Activated CD4-positive, alpha-beta T cell treated with anti-CD3 and anti-CD28 coated beads, Interleukin-2, Interleukin-4, amounts not matched to agents 100 ng/mL and 50 ng/mL, durations not matched to agents 16 hours and 8 hours (primary cell): ENCODE data around the gene FZD1.
"Not testable (repeated sequence)": the region's sequence is repeated elsewhere in the genome, so short reads cannot be mapped to it uniquely, and the experiment has no call there.

Experiments used
- DNase-seq: peaks from one replicate; pipeline ENCODE4 v3.0.0-alpha.2; 2020; ENCODE audit warnings: low spot score

FZD1 gene

DNA sequence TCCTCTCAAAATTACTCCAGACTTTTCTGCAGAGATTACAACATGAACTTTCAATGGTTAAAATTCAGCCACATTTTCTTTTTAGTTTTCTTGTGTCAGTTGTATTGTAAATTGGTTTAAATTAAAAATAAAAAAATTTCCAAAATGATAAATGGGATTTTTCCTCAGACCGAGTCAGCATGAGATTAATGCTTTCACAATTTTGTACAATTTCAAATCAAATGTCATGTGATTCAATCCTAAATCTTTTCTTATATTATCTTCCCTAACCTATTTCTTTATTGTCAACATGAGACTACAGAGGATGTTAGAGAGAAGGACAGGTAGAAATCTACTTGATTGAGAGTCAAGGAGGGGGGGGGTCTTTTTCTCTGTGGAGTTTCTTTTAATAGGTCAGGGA, 33.7 kb downstream of the FZD1 start:
- no peak for DNase-seq

DNA sequence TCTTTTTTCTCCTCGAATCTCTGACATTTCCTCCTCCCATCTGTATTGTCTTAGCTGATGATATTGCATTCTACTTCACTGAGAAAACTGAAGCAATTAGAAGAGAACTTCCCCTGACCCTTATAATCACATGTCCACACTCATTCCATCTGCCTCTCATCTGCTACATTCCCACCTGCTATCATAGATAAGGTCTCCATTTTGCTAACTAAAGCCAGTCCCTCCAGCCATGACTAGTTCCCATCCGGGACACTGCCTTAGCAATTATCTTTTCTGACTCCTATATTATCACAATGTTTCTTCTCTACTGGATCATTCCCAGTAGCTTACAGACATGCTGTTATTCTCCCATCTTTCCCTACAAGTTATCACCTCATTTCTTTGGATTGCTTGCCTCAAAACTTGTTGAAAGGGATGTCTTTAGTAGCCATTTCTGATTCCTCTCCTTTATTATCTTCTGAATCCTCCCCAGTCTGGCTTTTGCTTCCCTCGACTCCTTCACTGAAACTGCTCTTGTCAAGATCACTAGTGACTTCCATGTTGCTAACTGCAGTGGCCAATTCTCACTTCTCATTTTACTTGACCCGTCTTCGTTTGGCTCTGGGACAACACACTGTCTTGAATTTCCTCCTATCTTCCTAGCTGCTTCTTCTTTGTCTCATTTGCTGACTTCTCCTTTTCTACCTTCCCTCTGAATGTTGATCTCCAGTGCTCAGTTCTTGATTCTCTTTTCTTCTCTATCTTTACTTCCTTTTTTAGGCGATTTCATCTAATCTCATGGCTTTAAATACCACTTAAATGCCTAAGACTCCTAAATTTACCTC, 35.9 kb downstream of the FZD1 start:
- DNase-seq, result no peak

DNA sequence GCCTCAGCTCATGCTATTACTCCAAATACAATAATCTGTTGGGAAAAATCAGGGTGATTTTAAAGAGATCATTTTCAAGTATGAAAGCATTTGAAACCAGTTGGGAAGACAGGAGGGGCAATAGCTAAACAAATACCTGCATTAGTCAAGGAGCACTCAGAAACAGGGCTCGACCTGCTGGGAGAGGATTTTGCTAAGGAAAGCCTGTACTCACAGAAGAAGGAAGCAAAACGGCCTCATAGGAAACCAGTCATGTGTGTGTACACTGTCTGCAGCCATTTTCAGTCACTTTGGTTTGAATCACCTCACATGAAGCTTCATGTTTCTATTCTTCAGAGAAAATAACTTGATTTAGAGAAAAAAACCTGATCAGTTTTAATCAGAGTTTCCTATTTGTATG, 38.6 kb downstream of the FZD1 start:
- DNase-seq, result no peak

DNA sequence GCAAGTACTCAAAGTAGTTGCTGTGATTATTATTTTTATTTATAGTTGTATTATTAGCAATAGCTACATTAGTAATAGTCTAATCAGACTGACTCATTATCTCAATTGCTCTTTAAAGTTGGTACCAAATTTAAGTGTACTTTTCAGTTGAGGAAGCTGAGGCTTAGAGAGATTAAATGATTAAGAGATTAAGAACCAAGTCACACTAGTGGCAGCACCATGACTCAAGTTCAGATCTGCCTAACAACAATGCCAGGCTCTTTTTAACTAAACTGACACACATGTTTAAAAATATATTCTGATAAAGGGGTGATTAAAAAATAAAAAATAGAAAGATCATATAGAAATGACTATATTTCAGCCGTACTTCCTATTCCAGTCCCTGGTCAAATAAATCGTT, 42.0 kb downstream of the FZD1 start:
- DNase-seq, result no peak

DNA sequence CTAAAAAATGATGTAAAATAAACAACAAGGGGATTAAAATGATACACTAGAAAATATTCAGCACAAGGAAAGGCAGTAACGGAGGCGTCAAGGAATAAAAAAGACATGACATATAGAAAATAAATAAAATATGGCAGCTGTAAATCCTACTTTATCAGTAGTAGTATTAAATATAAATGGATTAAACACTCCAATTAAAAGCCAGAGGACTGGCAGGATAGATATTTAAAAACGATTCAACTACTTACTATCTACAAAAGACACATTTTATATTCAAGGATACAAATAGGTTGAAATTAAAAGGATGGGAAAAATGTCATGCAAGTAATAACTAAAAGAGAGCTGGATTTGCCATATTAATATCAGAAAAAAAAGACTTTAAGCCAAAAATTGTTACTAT, 43.2 kb downstream of the FZD1 start:
- no peak for DNase-seq

DNA sequence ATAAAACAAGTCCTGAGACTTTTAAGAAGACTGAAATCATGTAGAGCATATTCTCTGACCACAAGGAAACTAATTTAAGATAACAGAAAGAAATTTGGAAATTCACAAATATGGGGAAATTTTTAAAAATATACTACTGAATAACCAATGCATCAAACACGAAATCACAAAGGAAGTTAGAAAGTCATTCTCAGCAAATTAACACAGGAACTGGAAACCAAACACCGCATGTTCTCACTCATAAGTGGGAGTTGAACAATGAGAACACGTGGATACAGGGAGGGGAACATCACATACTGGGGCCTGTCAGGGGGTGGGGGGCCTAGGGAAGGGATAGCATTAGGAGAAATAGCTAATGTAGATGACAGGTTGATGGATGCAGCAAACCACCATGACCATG, 44.0 kb downstream of the FZD1 start:
- DNase-seq, result not testable (repeated sequence)

DNA sequence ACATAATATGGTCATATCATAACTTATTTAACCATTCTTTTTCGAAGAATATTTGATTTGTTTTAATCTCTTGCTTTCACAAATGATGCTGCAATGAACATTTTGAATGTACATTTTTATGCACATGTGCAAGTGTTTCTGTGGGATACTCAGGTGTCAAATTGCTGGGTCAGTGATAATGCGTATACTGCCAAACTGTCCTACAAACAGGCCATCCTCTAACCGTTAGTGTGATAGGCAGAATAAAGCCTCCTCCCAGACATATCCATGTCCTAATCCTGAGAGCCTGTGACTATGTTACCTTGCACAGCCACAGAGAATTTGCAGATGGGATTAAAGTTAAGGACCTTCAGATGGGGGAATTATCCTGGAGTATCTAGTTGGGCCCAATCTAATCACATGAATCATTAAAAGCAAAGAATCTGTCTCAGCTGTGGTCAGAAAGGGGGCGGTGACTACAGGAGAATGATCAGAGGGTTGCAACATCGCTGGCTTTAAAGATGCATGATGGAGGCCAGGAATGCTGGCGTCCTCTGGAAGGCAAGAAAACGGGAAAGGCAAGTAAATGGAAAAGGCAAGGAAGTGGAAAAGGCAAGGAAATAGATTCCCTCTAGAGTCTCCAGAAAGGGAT, 46.7 kb downstream of the FZD1 start:
- DNase-seq, result no peak

DNA sequence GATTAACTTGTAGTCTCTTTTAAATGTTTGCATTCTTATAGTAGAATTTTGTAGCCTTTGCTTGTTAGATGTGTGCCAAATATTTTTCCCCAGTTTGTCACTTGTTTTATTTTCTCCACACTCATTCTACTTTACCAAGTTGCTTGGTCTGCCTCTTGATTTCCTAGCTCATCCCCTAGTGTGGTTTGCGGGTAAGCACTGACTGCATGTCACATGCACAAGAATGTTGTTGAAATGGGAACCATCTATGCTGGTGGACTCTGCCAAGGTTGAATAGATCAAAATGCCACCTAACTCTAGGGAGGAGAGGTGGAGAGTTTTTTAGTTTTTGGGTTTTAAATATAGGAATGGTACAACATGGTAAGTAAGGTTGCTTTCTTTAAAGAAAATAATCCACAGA, 47.6 kb downstream of the FZD1 start:
- DNase-seq, result no peak

DNA sequence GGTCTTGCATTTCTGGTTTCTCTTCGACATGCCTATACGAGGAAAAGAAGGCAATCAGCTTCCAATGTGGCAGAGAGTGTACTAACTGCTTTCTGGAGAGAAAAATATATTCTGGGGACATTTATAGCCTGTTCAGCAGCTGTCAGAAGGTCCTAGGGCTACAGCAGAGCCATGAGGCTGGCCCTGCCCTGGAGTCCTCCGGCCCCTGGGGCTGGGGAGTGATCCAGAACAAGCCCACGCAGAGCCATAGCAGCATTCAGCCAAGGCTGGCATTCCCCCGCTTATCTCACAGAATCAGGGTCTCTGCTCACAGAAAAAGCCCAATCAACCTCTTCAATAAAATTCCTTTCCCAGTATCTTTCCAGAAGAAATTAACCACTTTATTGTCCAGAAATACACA, 48.9 kb downstream of the FZD1 start:
- DNase-seq, result no peak

DNA sequence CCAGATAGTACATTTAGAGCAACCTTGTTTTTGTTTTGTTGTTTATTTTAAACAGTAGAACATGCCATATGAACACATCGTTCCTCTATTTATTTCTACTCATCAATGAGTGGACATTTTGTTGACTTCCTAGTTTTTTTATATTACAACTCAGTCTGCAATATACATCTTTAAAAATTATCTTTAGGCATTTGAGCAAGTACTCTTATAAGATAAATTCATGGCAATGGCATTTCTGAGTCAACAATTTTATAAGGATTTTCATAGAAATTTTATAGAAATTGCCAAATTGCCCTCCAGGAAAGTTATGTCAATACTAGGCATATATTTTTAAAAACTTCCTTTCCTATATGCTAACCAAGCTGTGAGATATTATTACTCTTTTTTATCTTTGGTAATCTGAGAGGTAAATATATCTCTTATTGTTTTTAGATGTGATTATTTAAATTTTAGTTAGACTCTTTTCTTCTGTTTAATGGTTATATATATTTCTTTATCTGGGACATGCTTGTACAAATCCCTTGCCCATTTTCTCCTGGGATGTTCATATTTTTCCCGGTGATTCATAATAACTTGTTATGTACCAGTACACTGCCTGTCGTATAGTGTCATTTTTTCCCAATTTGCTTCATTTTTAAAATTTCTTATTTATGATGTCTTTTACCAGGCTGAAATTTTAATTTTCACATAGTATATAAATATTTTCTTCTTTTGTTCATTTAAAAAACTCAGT, 50.5 kb downstream of the FZD1 start:
- DNase-seq, result no peak

DNA sequence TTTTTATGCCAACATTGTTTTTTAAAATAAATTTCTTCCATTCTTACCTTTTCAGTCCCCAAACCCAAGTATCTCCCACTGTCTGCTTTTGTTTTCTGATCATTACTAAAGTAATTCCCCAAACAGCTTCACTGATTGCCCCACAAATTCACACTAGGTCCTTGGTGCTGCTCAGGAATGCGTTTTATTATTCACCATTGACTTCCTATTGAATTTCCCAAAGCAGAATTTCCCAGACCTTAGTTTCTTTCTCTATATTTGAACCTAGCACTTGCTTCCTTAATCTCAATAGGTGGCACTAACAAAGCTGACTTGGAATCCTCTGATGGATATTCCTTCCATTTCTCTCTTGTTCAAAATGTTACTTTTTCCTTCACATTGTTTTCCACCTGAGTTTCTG, 52.2 kb downstream of the FZD1 start:
- no peak for DNase-seq

DNA sequence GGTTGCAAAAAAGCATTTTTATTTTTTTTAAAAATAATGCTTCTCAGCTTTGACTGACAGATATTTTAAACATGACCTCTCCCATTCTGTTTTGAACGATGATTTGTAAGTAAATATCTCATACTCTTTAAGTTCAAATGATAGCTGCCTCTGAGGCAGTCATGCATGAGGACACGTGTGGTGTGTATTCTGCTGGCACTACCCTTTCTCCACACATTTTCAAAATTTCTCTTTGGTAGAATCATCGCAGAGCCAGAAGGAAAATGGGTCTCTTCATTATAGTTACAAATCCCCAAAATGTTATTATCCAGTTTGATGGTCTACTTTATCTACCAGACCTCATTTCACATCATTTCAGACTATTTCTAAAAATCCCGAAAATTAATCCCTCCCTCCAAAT, 55.1 kb downstream of the FZD1 start:
- no peak for DNase-seq

DNA sequence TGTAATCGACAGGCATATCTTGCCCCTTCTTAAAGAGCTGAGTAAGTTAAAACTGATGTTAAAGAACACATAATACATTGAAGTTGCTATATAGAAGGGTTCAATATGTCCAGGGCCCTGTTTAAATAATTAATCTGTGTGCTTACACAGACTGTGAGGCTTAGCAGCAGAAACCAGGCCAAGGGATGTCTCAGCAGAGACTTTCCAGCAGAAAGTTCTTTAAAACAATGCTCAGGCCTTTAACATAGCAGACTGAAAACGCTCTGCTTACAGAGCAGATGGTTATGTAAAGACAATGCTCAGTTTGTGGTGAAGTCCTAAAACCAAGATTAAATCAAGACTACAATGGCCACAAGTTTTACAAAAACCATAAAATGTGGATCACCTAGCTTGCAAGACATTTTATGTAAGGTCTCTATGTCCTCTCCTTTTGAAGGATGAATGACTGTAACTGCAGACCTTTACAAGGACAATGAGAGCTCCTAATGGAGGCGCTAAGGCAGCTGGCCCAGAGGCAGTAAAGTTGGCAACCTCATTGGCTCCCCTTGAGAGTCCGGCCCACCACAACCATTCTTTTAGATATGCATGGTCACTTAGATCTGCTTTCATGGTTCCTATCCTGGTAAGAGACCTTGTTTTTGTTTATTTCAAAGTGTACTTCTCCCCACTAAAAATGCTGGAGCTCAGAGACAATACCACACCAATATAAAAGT, 56.3 kb downstream of the FZD1 start:
- DNase-seq, result no peak
